Spleen (tissue), 7 donors: ENCODE data around the gene MYO18B.

Source experiments
- CTCF ChIP-seq, 11 experiments: fragments of 200-600 bp in 7 of 11; fragments of 450-650 bp in 4 of 11; sonication (generic) in 4 of 11; IDR thresholded peaks in 8 of 11; conservative IDR thresholded peaks in 3 of 11; 1 replicate in 7 of 11; 2 replicates in 4 of 11; pipeline versions ENCODE4 v1.4.0 to v1.8.0; 2016 to 2021; ENCODE audit warnings: antibody characterized with exemption in 11 of 11, inconsistent platforms in 4 of 11, mild to moderate bottlenecking in 1 of 11
- POLR2A ChIP-seq, 3 donors: fragments of 450-650 bp; IDR thresholded peaks; one replicate each; pipeline ENCODE4 v1.5.1; 2017; ENCODE audit warnings: antibody characterized with exemption in 3 of 3, mild to moderate bottlenecking in 1 of 3
- donor health status: DM: no; HTN: no; CAD: no; lungs with moderate emphysema.
- donor health status: DM: no; HTN: no; CAD: no.
- donor health status: DM: no; HTN: no; CAD: no.

GRCh38 chr22:25823276-25823675 is 81.3 kb downstream of the MYO18B start:
- TF ChIP-seq CTCF (IDR thresholded peaks at IDR 0.05 in 8 of 11, conservative IDR thresholded peaks at IDR 0.05 in 3 of 11), result no peak
- TF ChIP-seq POLR2A (IDR thresholded peaks at IDR 0.05), result no peak
